Activated CD4-positive, alpha-beta T cell treated with anti-CD3 and anti-CD28 coated beads for 48 hours (primary cell): ENCODE results near the gene FCHSD2.
"Not testable (repeated sequence)": the region's sequence is repeated elsewhere in the genome, so short reads cannot be mapped to it uniquely, and the experiment has no call there.

Experiments used
- DNase-seq: peaks from one replicate; pipeline ENCODE4 v3.0.0-alpha.2; 2020

The FCHSD2 gene

GRCh38 chr11:73002214-73002613 is 139.9 kb downstream of the FCHSD2 start:
- DNase-seq, result no peak

GRCh38 chr11:73001615-73002014 is 140.5 kb downstream of the FCHSD2 start:
- no peak for DNase-seq

- no peak for DNase-seq
Observed at GRCh38 chr11:72998676-72999075, 143.4 kb downstream of the FCHSD2 start.

- DNase-seq, result no peak
Observed at GRCh38 chr11:72996959-72997358, 145.2 kb downstream of the FCHSD2 start.

GRCh38 chr11:72989727-72990126 is 152.4 kb downstream of the FCHSD2 start:
- DNase-seq, result no peak

- no peak for DNase-seq
Observed at GRCh38 chr11:72988821-72989220, 153.3 kb downstream of the FCHSD2 start.

- no peak for DNase-seq
Observed at GRCh38 chr11:72985645-72986044, 156.5 kb downstream of the FCHSD2 start.

GRCh38 chr11:72984453-72985077 is 157.6 kb downstream of the FCHSD2 start:
- no peak for DNase-seq

GRCh38 chr11:72983560-72983959 is 158.6 kb downstream of the FCHSD2 start:
- no peak for DNase-seq

- DNase-seq, result no peak
Observed at GRCh38 chr11:72981971-72982685, 160.0 kb downstream of the FCHSD2 start.

- DNase-seq, result no peak
Observed at GRCh38 chr11:72981080-72981479, 161.0 kb downstream of the FCHSD2 start.

- not testable (repeated sequence) for DNase-seq
Observed at GRCh38 chr11:72977782-72978181, 164.3 kb downstream of the FCHSD2 start.

GRCh38 chr11:72976522-72976892 is 165.6 kb downstream of the FCHSD2 start:
- DNase-seq, result not testable (repeated sequence)

GRCh38 chr11:72975778-72976521 is 166.2 kb downstream of the FCHSD2 start:
- DNase-seq, result no peak

GRCh38 chr11:72974487-72975205 is 167.5 kb downstream of the FCHSD2 start:
- DNase-seq, result no peak

GRCh38 chr11:72972496-72973128 is 169.5 kb downstream of the FCHSD2 start:
- no peak for DNase-seq

GRCh38 chr11:72971192-72971967 is 170.7 kb downstream of the FCHSD2 start:
- DNase-seq, result no peak

- peak; percentile 21 for DNase-seq
Observed at GRCh38 chr11:72970557-72971118, 171.5 kb downstream of the FCHSD2 start.

GRCh38 chr11:72969894-72970335 is 172.2 kb downstream of the FCHSD2 start:
- DNase-seq, result no peak

GRCh38 chr11:72968390-72968789 is 173.7 kb downstream of the FCHSD2 start:
- DNase-seq, result no peak

GRCh38 chr11:72965672-72966071 is 176.4 kb downstream of the FCHSD2 start:
- DNase-seq, result no peak

GRCh38 chr11:72962717-72963116 is 179.4 kb downstream of the FCHSD2 start:
- no peak for DNase-seq
